Measurements from ENCODE around the gene PRKN.

- no peak for TF ChIP-seq POLR2A (IDR thresholded peaks at IDR 0.05; ENCODE audit: extremely low read depth, insufficient read length)
- TF ChIP-seq CTCF (IDR thresholded peaks at IDR 0.05; ENCODE audit: low read depth, low read length), result no peak
- TF ChIP-seq, protein P1, sequence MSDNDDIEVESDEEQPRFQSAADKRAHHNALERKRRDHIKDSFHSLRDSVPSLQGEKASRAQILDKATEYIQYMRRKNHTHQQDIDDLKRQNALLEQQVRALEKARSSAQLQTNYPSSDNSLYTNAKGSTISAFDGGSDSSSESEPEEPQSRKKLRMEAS (IDR thresholded peaks at IDR 0.05; ENCODE audit: low read depth, low read length), result no peak
- no peak for TF ChIP-seq MYC (IDR thresholded peaks at IDR 0.05; ENCODE audit: low read depth, low read length)
Observed at GRCh38 chr6:161465403-161465802, 1262.2 kb downstream of the PRKN start.
